Activated CD8-positive, alpha-beta T cell treated with anti-CD3 and anti-CD28 coated beads for 36 hours (primary cell): Measurements from ENCODE around the gene CDK10. TPM values are rescaled to one million over a fixed set of nuclear protein-coding genes. Genes with fewer than 3 reads are reported as not detected.
A peak's percentile ranks its signal among the peaks of the same experiment; 100 is the strongest.
"Not testable (repeated sequence)": the region's sequence is repeated elsewhere in the genome, so short reads cannot be mapped to it uniquely, and the experiment has no call there.

Source experiments
- ATAC-seq: fragments of 200-7000 bp; cut with Tn5 transposase; one replicate; pipeline ENCODE4 v1.10.0; 2021; ENCODE audit warnings: mild to moderate bottlenecking, moderate library complexity
- CTCF ChIA-PET: fragments of 350-600 bp; sonication (Branson Sonifier 250); formaldehyde crosslinking; loops from one replicate; lab custom pipeline; 2021; ENCODE audit warnings: antibody characterized with exemption; lab: Charles Lee
- POLR2A ChIA-PET: fragments of 350-600 bp; sonication (Branson Sonifier 250); formaldehyde crosslinking; loops from one replicate; lab custom pipeline; 2021; ENCODE audit warnings: antibody characterized with exemption; lab: Charles Lee
- DNase-seq: peaks from one replicate; pipeline ENCODE4 v3.0.0-alpha.2; 2020
- H3K27ac Mint-ChIP-seq: one replicate; pipeline ENCODE4 v1.8.0; 2021; ENCODE audit warnings: mild to moderate bottlenecking, mixed read lengths
- H3K27me3 Mint-ChIP-seq: one replicate; pipeline ENCODE4 v1.8.0; 2021; ENCODE audit warnings: mixed read lengths
- H3K36me3 Mint-ChIP-seq: one replicate; pipeline ENCODE4 v1.8.0; 2021; ENCODE audit warnings: low read depth, mixed read lengths
- H3K4me1 Mint-ChIP-seq: one replicate; pipeline ENCODE4 v1.8.0; 2021; ENCODE audit warnings: low read depth, mixed read lengths
- H3K4me3 Mint-ChIP-seq: one replicate; pipeline ENCODE4 v1.8.0; 2021; ENCODE audit warnings: mild to moderate bottlenecking, moderate library complexity, mixed read lengths
- H3K9me3 Mint-ChIP-seq: one replicate; pipeline ENCODE4 v1.8.0; 2021; ENCODE audit warnings: mixed read lengths
- CTCF ChIP-seq: fragments of 200-600 bp; IDR thresholded peaks from one replicate; pipeline ENCODE4 v1.8.0; 2022; ENCODE audit warnings: antibody characterized with exemption, mild to moderate bottlenecking
- intact Hi-C: fragments of 100-400 bp; cut with micrococcal nuclease; formaldehyde crosslinking; loops from one replicate; pipeline ENCODE4 v1.10.0; 2022
- total RNA-seq, 2 experiments: library from RNA; stranded (reverse); gene quantifications; one replicate each; pipeline ENCODE4 v1.2.3, GENCODE V29; 2021

Gene CDK10
- total RNA-seq, 2 experiments from 2014 or later: 85.8 to 98.6 TPM

- H3K27me3 Mint-ChIP-seq: no peaks in the 10 kb centered on the region
- ChIA-PET CTCF (interaction anchor here (1.0 to 2.4 kb wide), 3 partner anchors 9 to 20 kb away, joined by 3 to 23 read pairs (median 3); partner anchors contain the start of gene SPATA2L), POLR2A (interaction anchor here (1.2 to 2.0 kb wide), 5 partner anchors 12 to 53 kb away, joined by 3 to 21 read pairs (median 5); no protein-coding TSS in a partner anchor)
- H3K27ac Mint-ChIP-seq: no peak overlapping the region
- no peak for TF ChIP-seq CTCF
- intact Hi-C loops: no loop called here
- no peaks in the 10 kb centered on the region for H3K9me3 Mint-ChIP-seq
- peaks cover 21% of the 10 kb centered on the region for H3K36me3 Mint-ChIP-seq
- ATAC-seq (no peak), DNase-seq (no peak)
- H3K4me1 Mint-ChIP-seq: peaks cover 13% of the 10 kb centered on the region
- H3K4me3 Mint-ChIP-seq: peak overlapping the region; percentile 87
Measured at GRCh38 chr16:89685916-89686315, 573 bp upstream of the CDK10 start.

- peaks cover 13% of the 10 kb centered on the region for H3K4me1 Mint-ChIP-seq
- peak; percentile 36 for DNase-seq
- intact Hi-C loops: no loop called here
- peak; percentile 45 for ATAC-seq
- H3K4me3 Mint-ChIP-seq: peak overlapping the region; percentile 87
- peak overlapping the region; percentile 80 for H3K27ac Mint-ChIP-seq
- H3K36me3 Mint-ChIP-seq: peaks cover 21% of the 10 kb centered on the region
- H3K9me3 Mint-ChIP-seq: no peaks in the 10 kb centered on the region
- ChIA-PET CTCF (interaction anchor here (1.0 to 2.4 kb wide), 4 partner anchors 8 to 19 kb away, joined by 3 to 23 read pairs (median 4); partner anchors contain the start of gene SPATA2L), POLR2A (interaction anchor here (0.7 to 2.0 kb wide), 9 partner anchors 11 to 182 kb away, joined by 3 to 21 read pairs (median 4); partner anchors contain the start of gene SPATA2L)
- H3K27me3 Mint-ChIP-seq: no peaks in the 10 kb centered on the region
- no peak for TF ChIP-seq CTCF
Measured at GRCh38 chr16:89687092-89687940, 827 bp downstream of the CDK10 start.

GRCh38 chr16:89688395-89688794 is 1.9 kb downstream of the CDK10 start:
- Mint-ChIP-seq H3K36me3 (peaks cover 24% of the 10 kb centered on the region), H3K9me3 (no peaks in the 10 kb centered on the region), H3K4me1 (peaks cover 13% of the 10 kb centered on the region), H3K27ac (no peak overlapping the region), H3K27me3 (no peaks in the 10 kb centered on the region), H3K4me3 (peak overlapping the region; percentile 87)
- ChIA-PET CTCF (interaction anchor here (1.3 to 2.3 kb wide), 3 partner anchors 11 to 18 kb away, joined by 4 to 9 read pairs (median 4); no protein-coding TSS in a partner anchor), POLR2A (interaction anchor here (0.6 to 1.6 kb wide), 3 partner anchors 11 to 25 kb away, joined by 3 to 7 read pairs (median 4); partner anchors contain the start of gene SPATA2L)
- no peak for ATAC-seq
- intact Hi-C loops: no loop called here
- no peak for DNase-seq
- TF ChIP-seq CTCF: no peak

GRCh38 chr16:89689142-89689541 is 2.7 kb downstream of the CDK10 start:
- Mint-ChIP-seq H3K9me3 (no peaks in the 10 kb centered on the region), H3K27ac (no peak overlapping the region), H3K4me1 (peaks cover 13% of the 10 kb centered on the region), H3K36me3 (peaks cover 32% of the 10 kb centered on the region), H3K27me3 (no peaks in the 10 kb centered on the region), H3K4me3 (no peak overlapping the region)
- POLR2A ChIA-PET: interaction anchor here (0.7 to 1.6 kb wide), 2 partner anchors 12 to 43 kb away, joined by 3 to 7 read pairs; partner anchors contain the start of gene SPATA2L
- no peak for ATAC-seq
- CTCF ChIA-PET: interaction anchor here (0.7 to 2.3 kb wide), 3 partner anchors 10 to 46 kb away, joined by 3 to 9 read pairs (median 4); no protein-coding TSS in a partner anchor
- DNase-seq: no peak
- intact Hi-C loops: no loop called here
- TF ChIP-seq CTCF: no peak

GRCh38 chr16:89689621-89690020 is 3.1 kb downstream of the CDK10 start:
- Mint-ChIP-seq H3K4me1 (peaks cover 13% of the 10 kb centered on the region), H3K36me3 (peaks cover 31% of the 10 kb centered on the region)
- ChIA-PET CTCF (interaction anchor here (0.7 to 2.3 kb wide), 2 partner anchors 11 to 47 kb away, joined by 3 to 9 read pairs; no protein-coding TSS in a partner anchor), POLR2A (interaction anchor here (0.7 kb wide), 1 partner anchor 10 kb away, joined by 3 read pairs; no protein-coding TSS in a partner anchor)
- intact Hi-C loops, ATAC-seq, H3K4me3 Mint-ChIP-seq, H3K9me3 Mint-ChIP-seq, DNase-seq, H3K27ac Mint-ChIP-seq, H3K27me3 Mint-ChIP-seq: not testable (repeated sequence)
